Measurements from ENCODE around the gene MRE11.
"Not testable (repeated sequence)": the region's sequence is repeated elsewhere in the genome, so short reads cannot be mapped to it uniquely, and the experiment has no call there.

The MRE11 gene

GRCh38 chr11:94519478-94520084 lies 25.9 kb upstream of the MRE11 start:
- peaks cover 8% of the 10 kb centered on the region for H3K27me3 ChIP-seq (ENCODE audit: insufficient read depth, low read length)
- H3K4me3 ChIP-seq (ENCODE audit: low read length), result no peak overlapping the region
- H3K36me3 ChIP-seq (ENCODE audit: insufficient read depth, low read length), result no peaks in the 10 kb centered on the region
- peak overlapping the region; percentile 19 for H2AFZ ChIP-seq (ENCODE audit: low read depth, low read length)
- H3K9me3 ChIP-seq (ENCODE audit: low read length), result no peaks in the 10 kb centered on the region
- no peaks in the 10 kb centered on the region for H3K4me1 ChIP-seq (ENCODE audit: insufficient read depth, low read length)

DNA sequence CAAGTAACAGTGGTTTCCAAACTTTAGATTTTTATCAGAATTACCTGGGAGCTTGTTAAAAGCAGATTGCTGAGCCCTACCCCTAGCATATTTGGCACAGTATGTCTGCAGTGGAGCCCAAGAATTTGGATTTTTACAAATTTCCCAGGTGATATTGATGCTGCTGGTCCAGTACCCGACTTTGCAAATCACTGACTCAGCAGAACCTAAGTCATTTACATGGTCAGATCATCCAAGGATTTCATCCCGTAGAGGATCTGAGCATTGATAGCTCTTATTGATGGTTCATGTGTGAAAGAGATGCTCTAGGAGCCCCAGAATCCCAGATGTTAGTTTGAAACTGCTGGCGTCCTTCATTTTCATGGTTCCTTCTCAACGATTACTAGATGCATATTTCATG lies 24.7 kb upstream of the MRE11 start:
- no peaks in the 10 kb centered on the region for H3K4me1 ChIP-seq (ENCODE audit: insufficient read depth, low read length)
- H3K36me3 ChIP-seq (ENCODE audit: insufficient read depth, low read length), result no peaks in the 10 kb centered on the region
- no peak overlapping the region for H2AFZ ChIP-seq (ENCODE audit: low read depth, low read length)
- H3K27me3 ChIP-seq (ENCODE audit: insufficient read depth, low read length), result peaks cover 14% of the 10 kb centered on the region
- H3K9me3 ChIP-seq (ENCODE audit: low read length), result no peaks in the 10 kb centered on the region
- H3K4me3 ChIP-seq (ENCODE audit: low read length), result no peak overlapping the region

DNA sequence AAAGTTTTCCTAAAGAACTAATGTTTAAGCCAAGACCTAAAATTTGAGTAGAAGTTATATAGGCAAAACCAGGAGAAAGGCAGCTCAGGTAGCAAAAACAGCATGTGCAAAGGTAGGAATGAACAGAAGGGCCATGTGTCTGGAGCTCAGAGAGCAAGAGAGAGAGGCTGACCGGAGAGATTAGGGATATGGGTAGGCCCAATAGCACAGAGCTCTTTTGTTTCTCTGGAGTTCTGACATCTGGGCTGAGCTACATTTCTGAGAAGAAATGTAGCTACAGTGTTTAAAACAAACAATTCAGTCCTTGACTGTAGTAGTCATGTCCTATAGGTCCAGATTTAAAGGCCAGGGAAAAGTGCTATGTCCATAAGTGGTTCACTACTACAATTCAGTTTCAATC lies 23.1 kb upstream of the MRE11 start:
- Histone ChIP-seq H3K4me3 (ENCODE audit: low read length) (no peak overlapping the region), H3K4me1 (ENCODE audit: insufficient read depth, low read length) (peaks cover 4% of the 10 kb centered on the region), H3K9me3 (ENCODE audit: low read length) (no peaks in the 10 kb centered on the region), H3K27me3 (ENCODE audit: insufficient read depth, low read length) (peaks cover 16% of the 10 kb centered on the region), H3K36me3 (ENCODE audit: insufficient read depth, low read length) (no peaks in the 10 kb centered on the region), H2AFZ (ENCODE audit: low read depth, low read length) (no peak overlapping the region)

DNA sequence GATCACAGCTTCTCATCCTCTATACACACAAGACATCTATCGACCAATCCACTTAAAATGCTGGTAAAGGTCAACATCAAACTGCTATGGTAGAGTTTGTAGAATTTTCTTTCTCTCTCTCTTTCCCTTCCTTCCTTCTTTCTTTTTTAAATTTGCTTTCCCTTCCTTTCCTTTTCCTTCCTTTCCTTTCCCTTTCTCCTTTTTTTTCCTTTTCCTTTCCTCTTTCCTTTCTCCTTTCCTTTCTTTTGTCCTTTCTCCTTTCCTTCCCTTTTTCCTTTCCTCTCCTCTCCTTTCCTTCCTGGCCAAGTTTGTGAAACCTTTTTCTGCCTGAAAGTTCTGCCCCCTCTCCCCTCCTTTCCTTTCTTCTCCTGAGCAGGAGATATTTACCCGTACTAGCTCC lies 21.8 kb upstream of the MRE11 start:
- Histone ChIP-seq H3K36me3 (ENCODE audit: insufficient read depth, low read length) (no peaks in the 10 kb centered on the region), H3K4me3 (ENCODE audit: low read length) (no peak overlapping the region), H2AFZ (ENCODE audit: low read depth, low read length) (no peak overlapping the region), H3K27me3 (ENCODE audit: insufficient read depth, low read length) (peaks cover 16% of the 10 kb centered on the region), H3K9me3 (ENCODE audit: low read length) (no peaks in the 10 kb centered on the region), H3K4me1 (ENCODE audit: insufficient read depth, low read length) (peaks cover 4% of the 10 kb centered on the region)

GRCh38 chr11:94513091-94513490 lies 19.4 kb upstream of the MRE11 start:
- Histone ChIP-seq H3K4me1 (ENCODE audit: insufficient read depth, low read length) (peaks cover 4% of the 10 kb centered on the region), H2AFZ (ENCODE audit: low read depth, low read length) (no peak overlapping the region), H3K9me3 (ENCODE audit: low read length) (no peaks in the 10 kb centered on the region), H3K27me3 (ENCODE audit: insufficient read depth, low read length) (peaks cover 16% of the 10 kb centered on the region), H3K4me3 (ENCODE audit: low read length) (no peak overlapping the region), H3K36me3 (ENCODE audit: insufficient read depth, low read length) (no peaks in the 10 kb centered on the region)

DNA sequence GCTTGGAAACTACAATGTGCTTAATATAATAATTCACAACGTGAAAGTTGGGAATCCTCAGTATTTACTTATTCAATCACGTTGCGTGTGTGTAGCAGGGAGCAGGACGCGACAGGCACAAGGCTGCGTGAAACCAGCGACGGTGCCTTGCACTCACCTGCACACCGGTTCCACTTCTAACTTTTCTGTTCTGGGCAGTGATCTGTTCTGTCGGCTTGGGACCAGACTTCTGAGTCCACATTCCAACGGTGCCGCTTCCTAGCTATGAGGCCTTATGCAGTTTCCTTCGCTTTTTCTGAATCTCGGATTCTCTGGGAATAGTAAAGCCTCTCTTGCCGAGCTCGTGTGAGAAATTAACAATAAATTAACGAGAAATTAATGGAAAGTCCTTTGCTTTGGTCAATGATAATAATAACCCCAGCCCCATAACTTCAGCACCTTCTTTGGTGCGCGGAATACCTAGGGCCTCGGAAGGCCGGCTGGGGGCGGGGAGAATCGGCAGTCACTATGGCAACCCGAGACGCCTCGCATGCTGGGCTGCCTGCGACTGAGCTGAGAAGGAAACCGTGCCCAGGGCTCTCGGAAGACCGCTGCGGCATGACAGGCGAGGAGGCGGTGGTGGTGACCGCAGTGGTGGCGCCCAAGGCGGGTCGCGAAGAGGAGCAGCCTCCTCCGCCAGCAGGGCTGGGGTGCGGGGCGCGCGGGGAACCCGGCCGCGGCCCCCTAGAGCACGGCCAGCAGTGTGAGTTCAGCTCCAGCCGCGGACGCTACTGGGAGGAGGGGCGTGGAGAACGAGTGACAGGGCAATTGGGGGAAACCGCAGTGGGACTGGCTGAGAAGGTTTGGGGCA lies 18.5 kb upstream of the MRE11 start, which contains the start of gene C11orf97:
Gene C11orf97, plus strand, starts transcription at position 530 of the 850 bp plus-strand sequence. Its CDS starts 68 bp downstream, at position 598.
- H3K4me3 ChIP-seq (ENCODE audit: low read length), result peak within 1 kb of the TSS; percentile 26
- no peaks in the 10 kb centered on the region for H3K36me3 ChIP-seq (ENCODE audit: insufficient read depth, low read length)
- H3K9me3 ChIP-seq (ENCODE audit: low read length), result no peaks in the 10 kb centered on the region
- H3K4me1 ChIP-seq (ENCODE audit: insufficient read depth, low read length), result peaks cover 4% of the 10 kb centered on the region
- H3K27me3 ChIP-seq (ENCODE audit: insufficient read depth, low read length), result peaks cover 16% of the 10 kb centered on the region
- peak within 1 kb of the TSS; percentile 36 for H2AFZ ChIP-seq (ENCODE audit: low read depth, low read length)

GRCh38 chr11:94507485-94507884 lies 13.8 kb upstream of the MRE11 start:
- no peak overlapping the region for H3K4me3 ChIP-seq (ENCODE audit: low read length)
- H3K36me3 ChIP-seq (ENCODE audit: insufficient read depth, low read length), result no peaks in the 10 kb centered on the region
- no peaks in the 10 kb centered on the region for H3K27me3 ChIP-seq (ENCODE audit: insufficient read depth, low read length)
- peaks cover 4% of the 10 kb centered on the region for H3K4me1 ChIP-seq (ENCODE audit: insufficient read depth, low read length)
- no peak overlapping the region for H2AFZ ChIP-seq (ENCODE audit: low read depth, low read length)
- H3K9me3 ChIP-seq (ENCODE audit: low read length), result no peaks in the 10 kb centered on the region

GRCh38 chr11:94506513-94506912 lies 12.9 kb upstream of the MRE11 start:
- H3K4me1 ChIP-seq (ENCODE audit: insufficient read depth, low read length); H2AFZ ChIP-seq (ENCODE audit: low read depth, low read length); H3K36me3 ChIP-seq (ENCODE audit: insufficient read depth, low read length); H3K4me3 ChIP-seq (ENCODE audit: low read length); H3K9me3 ChIP-seq (ENCODE audit: low read length); H3K27me3 ChIP-seq (ENCODE audit: insufficient read depth, low read length): not testable (repeated sequence)

DNA sequence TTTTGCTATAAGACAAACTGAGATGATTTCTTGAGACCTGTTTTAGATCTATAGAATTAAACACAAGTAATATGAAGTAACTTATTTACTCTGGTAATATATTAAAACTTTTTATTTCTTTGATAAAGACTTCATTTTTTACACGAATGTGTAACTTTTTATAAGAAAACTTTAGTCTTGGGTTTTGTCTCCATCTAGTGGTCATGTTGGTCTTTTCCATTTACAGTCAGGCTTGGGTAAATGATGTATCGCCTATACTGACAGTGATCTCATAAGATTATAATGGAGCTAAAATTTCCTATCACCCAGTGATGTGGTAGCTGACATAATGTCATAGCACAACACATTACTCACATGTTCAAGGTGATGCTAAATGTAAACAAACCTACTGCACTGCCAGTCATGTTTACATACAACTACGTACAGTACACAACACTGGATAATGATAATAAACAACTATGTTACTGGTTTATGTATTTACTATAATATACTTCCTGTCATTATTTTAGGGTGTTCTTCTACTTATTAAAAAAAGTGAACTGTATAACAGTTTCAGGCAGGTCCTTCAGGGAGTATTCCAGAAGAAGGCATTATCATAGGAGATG lies 11.1 kb upstream of the MRE11 start:
- H3K9me3 ChIP-seq (ENCODE audit: low read length), result no peaks in the 10 kb centered on the region
- H3K27me3 ChIP-seq (ENCODE audit: insufficient read depth, low read length), result no peaks in the 10 kb centered on the region
- peaks cover 5% of the 10 kb centered on the region for H3K36me3 ChIP-seq (ENCODE audit: insufficient read depth, low read length)
- H2AFZ ChIP-seq (ENCODE audit: low read depth, low read length), result no peak overlapping the region
- no peak overlapping the region for H3K4me3 ChIP-seq (ENCODE audit: low read length)
- H3K4me1 ChIP-seq (ENCODE audit: insufficient read depth, low read length), result no peaks in the 10 kb centered on the region

- no peaks in the 10 kb centered on the region for H3K4me1 ChIP-seq (ENCODE audit: insufficient read depth, low read length)
- no peaks in the 10 kb centered on the region for H3K9me3 ChIP-seq (ENCODE audit: low read length)
- H2AFZ ChIP-seq (ENCODE audit: low read depth, low read length), result no peak overlapping the region
- no peaks in the 10 kb centered on the region for H3K27me3 ChIP-seq (ENCODE audit: insufficient read depth, low read length)
- H3K36me3 ChIP-seq (ENCODE audit: insufficient read depth, low read length), result peaks cover 36% of the 10 kb centered on the region
- H3K4me3 ChIP-seq (ENCODE audit: low read length), result no peak overlapping the region
Measured at GRCh38 chr11:94501522-94501921, 7.9 kb upstream of the MRE11 start.

- Histone ChIP-seq H3K9me3 (ENCODE audit: low read length) (no peaks in the 10 kb centered on the region), H2AFZ (ENCODE audit: low read depth, low read length) (no peak overlapping the region), H3K36me3 (ENCODE audit: insufficient read depth, low read length) (peaks cover 40% of the 10 kb centered on the region), H3K4me3 (ENCODE audit: low read length) (no peak overlapping the region), H3K27me3 (ENCODE audit: insufficient read depth, low read length) (no peaks in the 10 kb centered on the region), H3K4me1 (ENCODE audit: insufficient read depth, low read length) (peaks cover 1% of the 10 kb centered on the region)
Measured at GRCh38 chr11:94500181-94500580, 6.5 kb upstream of the MRE11 start.

GRCh38 chr11:94494126-94494680 lies 559 bp upstream of the MRE11 start:
- H3K9me3 ChIP-seq (ENCODE audit: low read length), result no peaks in the 10 kb centered on the region
- H3K27me3 ChIP-seq (ENCODE audit: insufficient read depth, low read length), result no peaks in the 10 kb centered on the region
- peaks cover 43% of the 10 kb centered on the region for H3K36me3 ChIP-seq (ENCODE audit: insufficient read depth, low read length)
- H2AFZ ChIP-seq (ENCODE audit: low read depth, low read length), result peak overlapping the region; percentile 81
- peak overlapping the region; percentile 89 for H3K4me3 ChIP-seq (ENCODE audit: low read length)
- H3K4me1 ChIP-seq (ENCODE audit: insufficient read depth, low read length), result peaks cover 13% of the 10 kb centered on the region

DNA sequence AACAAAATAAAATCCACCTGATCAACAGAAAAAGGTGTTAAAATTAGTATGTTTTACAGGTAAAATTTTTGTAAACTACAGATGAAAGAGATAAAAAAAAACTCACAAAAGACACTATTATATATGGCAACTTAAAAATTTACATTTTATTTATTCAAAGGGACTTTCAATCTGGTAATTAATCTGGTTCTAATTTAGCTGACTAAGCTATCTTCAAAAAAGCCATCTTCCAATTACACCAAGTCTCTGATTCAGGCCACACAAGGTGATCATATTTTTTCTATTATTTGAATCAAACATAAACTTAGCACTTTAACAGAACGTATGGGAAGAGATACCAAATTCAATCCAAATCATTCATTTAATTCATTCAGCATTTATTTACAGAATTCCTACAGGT lies 7.6 kb downstream of the MRE11 start:
- peaks cover 61% of the 10 kb centered on the region for H3K36me3 ChIP-seq (ENCODE audit: insufficient read depth, low read length)

More for the DNA sequence above, 7.6 kb downstream of the MRE11 start:
- no peak overlapping the region for H3K4me3 ChIP-seq (ENCODE audit: low read length)
- H3K27me3 ChIP-seq (ENCODE audit: insufficient read depth, low read length), result no peaks in the 10 kb centered on the region
- no peaks in the 10 kb centered on the region for H3K9me3 ChIP-seq (ENCODE audit: low read length)
- no peaks in the 10 kb centered on the region for H3K4me1 ChIP-seq (ENCODE audit: insufficient read depth, low read length)
- no peak overlapping the region for H2AFZ ChIP-seq (ENCODE audit: low read depth, low read length)
